Activated T-cell treated with anti-CD3 and anti-CD28 coated beads, Interleukin-2, amount 50 U/mL, for 4 hours (primary cell): Measurements from ENCODE around the gene GOLGA8H. TPM values are rescaled to one million over a fixed set of nuclear protein-coding genes. Genes with fewer than 3 reads are reported as not detected.
"Not testable (repeated sequence)": the region's sequence is repeated elsewhere in the genome, so short reads cannot be mapped to it uniquely, and the experiment has no call there.

Source experiments
- ATAC-seq, 2 donors: fragments of 200-7000 bp; cut with Tn5 transposase; one replicate each; pipeline ENCODE4 v1.10.0; 2021
- DNase-seq: peaks from one replicate; pipeline ENCODE4 v3.0.0-alpha.2; 2020
- H3K27me3 Mint-ChIP-seq: one replicate; pipeline ENCODE4 v1.8.0; 2021; ENCODE audit warnings: low read depth, mixed read lengths
- H3K36me3 Mint-ChIP-seq: one replicate; pipeline ENCODE4 v1.8.0; 2022; ENCODE audit warnings: mixed read lengths; ENCODE audit not compliant: insufficient read depth
- H3K4me1 Mint-ChIP-seq: one replicate; pipeline ENCODE4 v1.8.0; 2021; ENCODE audit warnings: low read depth, mixed read lengths
- H3K4me3 Mint-ChIP-seq: one replicate; pipeline ENCODE4 v1.8.0; 2021; ENCODE audit warnings: mild to moderate bottlenecking, moderate library complexity, mixed read lengths
- H3K9me3 Mint-ChIP-seq: one replicate; pipeline ENCODE4 v1.8.0; 2021; ENCODE audit warnings: mixed read lengths
- total RNA-seq, 3 donors: library from RNA; stranded (reverse); gene quantifications; one replicate each; pipeline ENCODE4 v1.2.1, GENCODE V29; 2021

The GOLGA8H gene, protein sequence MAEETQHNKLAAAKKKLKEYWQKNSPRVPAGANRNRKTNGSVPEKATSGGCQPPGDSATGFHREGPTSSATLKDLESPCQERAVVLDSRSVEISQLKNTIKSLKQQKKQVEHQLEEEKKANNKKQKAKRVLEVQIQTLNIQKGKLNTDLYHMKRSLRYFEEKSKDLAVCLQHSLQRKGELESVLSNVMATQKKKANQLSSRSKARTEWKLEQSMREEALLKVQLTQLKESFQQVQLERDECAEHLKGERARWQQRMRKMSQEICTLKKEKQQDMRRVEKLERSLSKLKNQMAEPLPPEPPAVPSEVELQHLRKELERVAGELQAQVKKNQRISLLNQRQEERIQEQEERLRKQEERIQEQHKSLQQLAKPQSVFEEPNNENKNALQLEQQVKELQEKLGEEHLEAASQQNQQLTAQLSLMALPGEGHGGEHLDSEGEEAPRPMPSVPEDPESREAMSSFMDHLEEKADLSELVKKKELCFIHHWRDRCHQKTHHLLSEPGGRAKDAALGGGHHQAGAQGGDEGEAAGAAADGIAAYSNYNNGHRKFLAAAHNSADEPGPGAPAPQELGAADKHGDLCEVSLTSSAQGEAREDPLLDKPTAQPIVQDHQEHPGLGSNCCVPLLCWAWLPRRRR
- not detected for total RNA-seq

GRCh38 chr15:30603796-30604195 lies at the start of gene GOLGA8H:
GOLGA8H (plus strand) TSS chr15:30604028; CDS start chr15:30604126, 98 bp downstream.
- H3K27me3 Mint-ChIP-seq, ATAC-seq, DNase-seq, H3K4me3 Mint-ChIP-seq, H3K9me3 Mint-ChIP-seq, H3K36me3 Mint-ChIP-seq, H3K4me1 Mint-ChIP-seq: not testable (repeated sequence)

DNA sequence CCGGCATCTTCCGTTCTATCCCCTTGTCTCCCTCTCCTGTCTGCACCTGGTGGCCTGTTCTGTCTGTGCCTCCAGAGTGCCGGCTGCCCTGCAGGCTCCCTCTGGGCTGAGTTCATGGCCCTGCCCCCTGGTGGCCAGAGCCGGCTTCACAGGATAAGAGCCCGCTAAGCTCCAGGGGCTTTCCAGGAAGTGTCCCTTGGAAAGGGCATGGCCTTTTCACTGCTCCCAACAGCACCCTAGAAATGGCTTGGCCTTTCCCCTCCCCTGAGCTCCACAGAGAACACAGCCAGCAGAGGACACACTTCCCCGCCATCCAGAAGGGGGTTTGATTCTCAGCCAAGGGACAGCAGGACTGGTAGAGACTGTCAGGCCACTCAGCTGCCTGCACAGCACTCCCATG lies 36.9 kb upstream of the GOLGA8H start:
- DNase-seq, H3K9me3 Mint-ChIP-seq, H3K4me3 Mint-ChIP-seq, H3K27me3 Mint-ChIP-seq, H3K4me1 Mint-ChIP-seq, H3K36me3 Mint-ChIP-seq: not testable (repeated sequence)
- ATAC-seq = peak; percentile 46 to 72

DNA sequence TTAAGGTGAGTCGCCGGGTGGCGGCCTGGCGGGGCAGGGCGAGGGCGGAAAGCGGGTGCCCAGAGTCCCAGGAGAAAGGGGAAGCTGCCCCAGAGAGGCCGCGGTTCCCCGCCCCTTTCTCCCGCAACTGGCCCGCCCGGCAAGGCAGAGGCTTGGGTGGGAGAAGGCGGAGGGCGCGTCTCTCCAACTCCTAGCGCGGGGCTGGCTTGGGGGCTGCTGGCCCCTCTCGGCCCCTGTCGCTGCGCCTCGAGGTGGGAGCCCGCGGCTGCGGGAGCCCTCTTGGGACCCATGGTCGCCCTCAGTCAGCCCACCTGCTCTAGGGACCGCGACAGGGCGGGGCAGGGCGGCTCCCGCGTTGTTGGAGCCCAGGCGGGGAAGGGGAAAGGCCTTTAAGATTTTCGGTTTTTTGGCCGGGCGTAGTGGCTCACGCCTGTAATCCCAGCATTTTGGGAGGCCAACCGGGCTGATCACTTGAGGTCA lies 30.8 kb upstream of the GOLGA8H start:
- H3K4me1 Mint-ChIP-seq = not testable (repeated sequence)

DNA sequence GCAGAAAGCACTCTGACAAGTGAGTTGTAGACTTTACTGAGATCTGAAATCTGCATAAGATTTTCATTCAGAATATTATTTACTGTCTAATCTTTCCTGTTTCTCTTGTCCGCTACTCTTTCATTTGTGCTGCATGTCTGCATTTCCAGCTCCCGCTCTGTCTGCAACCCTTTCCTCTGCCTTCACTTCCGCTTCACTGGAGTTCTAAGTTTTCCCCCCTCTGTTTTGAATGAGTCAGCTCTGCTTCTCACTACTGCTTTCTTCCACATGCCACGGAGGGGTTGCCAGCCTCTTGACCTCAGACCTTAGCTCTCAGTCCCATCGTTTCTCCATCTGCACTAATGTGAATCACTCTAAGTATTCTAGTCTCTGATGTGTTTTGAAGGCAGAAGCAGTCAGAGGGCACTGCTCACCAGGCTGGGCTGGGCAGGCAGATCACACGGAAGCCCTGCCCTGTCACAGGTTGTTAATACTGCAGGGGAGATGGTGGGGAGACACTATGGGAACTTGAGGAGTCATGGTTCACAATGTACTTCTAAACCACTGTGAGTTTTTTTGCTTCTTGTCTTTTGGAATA lies 24.3 kb upstream of the GOLGA8H start:
- DNase-seq, H3K36me3 Mint-ChIP-seq, H3K4me3 Mint-ChIP-seq, H3K9me3 Mint-ChIP-seq, H3K4me1 Mint-ChIP-seq, ATAC-seq, H3K27me3 Mint-ChIP-seq: not testable (repeated sequence)

More for the DNA sequence above, 30.8 kb upstream of the GOLGA8H start:
- not testable (repeated sequence) for H3K27me3 Mint-ChIP-seq, H3K4me3 Mint-ChIP-seq, H3K36me3 Mint-ChIP-seq, H3K9me3 Mint-ChIP-seq, DNase-seq
- ATAC-seq = peak; percentile 69 to 70

- not testable (repeated sequence) for DNase-seq, ATAC-seq, H3K4me1 Mint-ChIP-seq, H3K27me3 Mint-ChIP-seq, H3K36me3 Mint-ChIP-seq, H3K9me3 Mint-ChIP-seq, H3K4me3 Mint-ChIP-seq
Measured at GRCh38 chr15:30580716-30581115, 23.1 kb upstream of the GOLGA8H start.

- H3K4me1 Mint-ChIP-seq, ATAC-seq, H3K9me3 Mint-ChIP-seq, H3K36me3 Mint-ChIP-seq, DNase-seq, H3K27me3 Mint-ChIP-seq, H3K4me3 Mint-ChIP-seq: not testable (repeated sequence)
Measured at GRCh38 chr15:30598953-30599352, 4.9 kb upstream of the GOLGA8H start.

DNA sequence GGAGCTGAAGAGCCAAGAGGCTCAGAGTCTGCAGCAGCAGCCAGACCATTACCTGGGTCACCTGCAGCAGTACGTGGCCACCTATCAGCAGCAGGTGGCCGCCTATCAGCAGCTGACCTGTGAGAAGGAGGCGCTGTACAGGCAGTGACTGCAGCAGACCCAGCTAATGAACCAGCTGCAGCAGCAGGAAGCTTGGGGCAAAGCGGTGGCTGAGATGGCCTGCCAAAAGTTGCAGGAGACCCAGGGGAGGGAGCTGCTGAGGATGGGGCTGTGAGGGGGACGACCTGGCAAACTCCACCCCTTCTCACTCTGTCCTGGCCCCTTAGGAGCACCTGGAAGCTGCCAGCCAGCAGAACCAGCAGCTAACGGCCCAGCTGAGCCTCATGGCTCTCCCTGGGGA lies 8.4 kb downstream of the GOLGA8H start:
- not testable (repeated sequence) for H3K27me3 Mint-ChIP-seq, H3K9me3 Mint-ChIP-seq, ATAC-seq, H3K4me1 Mint-ChIP-seq, DNase-seq, H3K4me3 Mint-ChIP-seq, H3K36me3 Mint-ChIP-seq

GRCh38 chr15:30621342-30621741 lies 17.5 kb downstream of the GOLGA8H start:
- H3K27me3 Mint-ChIP-seq, ATAC-seq, H3K36me3 Mint-ChIP-seq, H3K4me3 Mint-ChIP-seq, H3K9me3 Mint-ChIP-seq, DNase-seq, H3K4me1 Mint-ChIP-seq: not testable (repeated sequence)

DNA sequence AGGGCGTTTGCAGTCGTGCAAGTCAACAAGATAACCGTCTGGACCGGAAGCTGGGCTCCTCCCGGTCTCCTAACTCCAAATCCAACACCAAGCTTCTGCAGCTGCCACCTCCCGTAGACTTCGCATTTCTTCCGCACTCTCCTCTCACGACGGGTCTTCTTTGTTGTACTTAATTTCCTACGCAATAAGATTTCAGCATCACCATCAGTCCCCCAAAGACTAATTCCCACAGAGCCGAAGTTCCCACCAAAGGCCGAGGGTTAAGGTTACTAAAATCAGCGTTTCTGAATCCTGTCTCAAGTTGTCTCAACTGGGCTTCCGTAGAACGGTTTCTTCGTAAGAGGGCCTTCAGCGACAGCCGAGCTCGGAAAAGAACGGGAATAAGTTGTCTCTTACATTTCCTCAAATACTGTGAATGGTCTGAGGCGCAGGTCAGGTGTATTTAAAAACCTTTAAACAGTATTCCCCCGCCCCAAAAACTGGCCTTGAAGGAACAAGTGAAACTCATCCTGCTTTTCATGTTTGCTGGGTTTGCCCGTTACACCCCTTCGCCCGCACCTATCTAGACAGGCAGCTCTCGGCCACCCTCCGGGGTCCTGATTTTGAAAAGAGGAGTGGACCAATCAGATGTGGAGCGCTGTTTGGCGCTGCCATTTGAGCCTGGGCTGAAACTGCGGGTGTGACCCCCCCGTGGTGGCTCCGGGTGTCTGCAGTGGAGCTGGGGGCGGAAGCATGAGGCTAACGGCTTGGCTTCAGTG lies 21.8 kb downstream of the GOLGA8H start, which contains the start of gene ARHGAP11B:
TSS of gene ARHGAP11B (plus strand) at position 693 of the 758 bp plus-strand sequence.
- Mint-ChIP-seq H3K4me1 (peaks cover 18% of the 10 kb centered on the region), H3K4me3 (peak within 1 kb of the TSS; percentile 93)
- not testable (repeated sequence) for H3K9me3 Mint-ChIP-seq, H3K27me3 Mint-ChIP-seq, H3K36me3 Mint-ChIP-seq
- ATAC-seq = peak; percentile 96
- peak; percentile 86 for DNase-seq

GRCh38 chr15:30626194-30626565 lies 22.4 kb downstream of the GOLGA8H start:
- not testable (repeated sequence) for H3K27me3 Mint-ChIP-seq, H3K9me3 Mint-ChIP-seq, H3K36me3 Mint-ChIP-seq, DNase-seq
- peak; percentile 10 to 11 for ATAC-seq
- H3K4me1 Mint-ChIP-seq = peaks cover 18% of the 10 kb centered on the region
- H3K4me3 Mint-ChIP-seq = peak overlapping the region; percentile 93

- H3K36me3 Mint-ChIP-seq, DNase-seq, H3K9me3 Mint-ChIP-seq, H3K27me3 Mint-ChIP-seq: not testable (repeated sequence)
- peak in 1 of 2 donors; percentile 1 for ATAC-seq
- Mint-ChIP-seq H3K4me3 (peak overlapping the region; percentile 93), H3K4me1 (peaks cover 18% of the 10 kb centered on the region)
Measured at GRCh38 chr15:30626632-30627031, 22.8 kb downstream of the GOLGA8H start.

DNA sequence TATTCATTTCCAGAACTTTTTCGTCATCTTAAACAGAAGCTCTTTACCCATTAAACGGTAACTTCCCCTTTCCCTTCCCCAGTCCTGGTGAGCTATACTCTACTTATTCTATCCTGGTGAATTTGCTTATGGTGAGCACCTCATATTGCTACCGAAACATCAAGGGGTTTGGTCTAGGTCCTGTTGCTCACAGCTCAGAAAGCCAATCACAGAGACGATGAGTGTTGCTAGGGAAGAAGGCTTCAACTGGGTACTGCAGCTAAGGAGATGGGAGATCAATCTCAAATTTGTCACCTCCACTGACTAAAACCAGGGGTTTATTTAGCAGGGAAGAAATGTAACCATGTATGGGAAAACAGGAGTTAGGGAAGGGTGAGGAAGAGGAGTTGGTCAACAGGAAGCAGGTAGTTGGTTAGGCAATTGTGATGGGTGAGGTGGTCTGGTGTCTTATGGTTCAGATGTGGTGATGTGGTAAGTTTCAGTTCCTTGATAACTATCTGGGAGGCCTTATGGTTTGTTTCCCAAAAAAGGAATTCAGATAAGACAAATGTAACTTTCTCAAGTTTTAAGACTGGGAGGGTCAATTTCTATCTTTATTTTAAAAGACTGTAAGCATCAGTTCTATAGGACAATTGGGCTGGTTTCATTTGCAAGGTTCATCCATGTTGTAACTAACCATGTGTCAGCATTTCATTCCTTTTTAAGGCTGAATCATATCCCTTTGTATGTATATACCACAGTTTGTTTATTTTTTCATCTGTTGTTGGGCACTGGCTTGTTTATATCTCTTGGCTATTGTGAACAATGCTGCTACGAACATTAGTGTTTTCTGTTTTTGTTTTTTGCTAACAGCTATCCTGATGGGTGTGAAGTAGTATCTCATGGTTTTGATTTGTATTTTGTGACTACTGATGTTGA lies 46.4 kb downstream of the GOLGA8H start:
- DNase-seq = no peak
- peaks cover 12% of the 10 kb centered on the region for H3K36me3 Mint-ChIP-seq
- H3K9me3 Mint-ChIP-seq = no peaks in the 10 kb centered on the region
- H3K4me3 Mint-ChIP-seq = no peak overlapping the region
- H3K4me1 Mint-ChIP-seq = peaks cover 17% of the 10 kb centered on the region
- H3K27me3 Mint-ChIP-seq = no peaks in the 10 kb centered on the region
- ATAC-seq = no peak

GRCh38 chr15:30661154-30661553 lies 57.3 kb downstream of the GOLGA8H start:
- not testable (repeated sequence) for DNase-seq, H3K4me3 Mint-ChIP-seq, ATAC-seq, H3K36me3 Mint-ChIP-seq, H3K27me3 Mint-ChIP-seq, H3K9me3 Mint-ChIP-seq, H3K4me1 Mint-ChIP-seq
